ENCODE results near the gene MACROD2. TPM values are rescaled to one million over a fixed set of nuclear protein-coding genes. Genes with fewer than 3 reads are reported as not detected.

Gene MACROD2
- total RNA-seq, 1 experiment from 2014 or later = 3.1 TPM

GRCh38 chr20:16028923-16029322 lies 2033.6 kb downstream of the MACROD2 start:
- no TSS peak for BruUV-seq (replicated peaks)
- peaks cover 30% of the 10 kb centered on the region for H3K27me3 Mint-ChIP-seq (ENCODE audit: insufficient read depth, unreplicated experiment)

DNA sequence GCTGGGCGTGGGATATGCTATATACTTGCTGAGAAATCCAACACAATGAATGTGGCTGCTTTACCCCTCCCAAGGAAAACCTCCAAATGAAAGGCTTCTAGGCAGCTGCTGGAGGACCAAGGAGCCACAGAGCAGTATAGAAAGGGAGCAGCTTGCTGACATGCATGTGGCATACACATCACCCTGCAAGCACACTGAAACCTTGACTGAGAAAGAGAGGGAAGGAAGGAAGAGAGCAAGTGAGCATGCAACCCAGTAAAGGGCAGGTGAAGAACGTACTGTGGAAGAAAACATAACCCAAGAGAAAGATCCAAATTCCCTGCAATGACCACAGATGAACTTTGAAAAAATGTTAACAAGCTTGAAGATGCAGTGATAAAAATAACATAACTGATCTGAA lies 2034.9 kb downstream of the MACROD2 start:
- H3K9me3 Mint-ChIP-seq (ENCODE audit: unreplicated experiment) = no peaks in the 10 kb centered on the region

More at GRCh38 chr20:16028923-16029322, 2033.6 kb downstream of the MACROD2 start:
- DNase-seq (ENCODE audit: unreplicated experiment) = no peak
- no peak overlapping the region for H3K4me3 Mint-ChIP-seq (ENCODE audit: unreplicated experiment)
- intact Hi-C loops (cut with micrococcal nuclease) = no loop called here
- ChIA-PET POLR2A (interaction anchor here (0.6 kb wide), 1 partner anchor 1194 kb away, joined by 3 read pairs; no protein-coding TSS in a partner anchor), CTCF (no interaction called here)
- no peaks in the 10 kb centered on the region for H3K4me1 Mint-ChIP-seq (ENCODE audit: insufficient read depth, unreplicated experiment)
- TF ChIP-seq CTCF (IDR thresholded peaks at IDR 0.05; ENCODE audit: unreplicated experiment) = no peak
- H3K27ac Mint-ChIP-seq (ENCODE audit: low read depth, unreplicated experiment) = no peak overlapping the region
- no peaks in the 10 kb centered on the region for H3K36me3 Mint-ChIP-seq (ENCODE audit: insufficient read depth, unreplicated experiment)
- H3K9me3 Mint-ChIP-seq (ENCODE audit: unreplicated experiment) = no peaks in the 10 kb centered on the region

GRCh38 chr20:16035576-16035975 lies 2040.3 kb downstream of the MACROD2 start:
- intact Hi-C loops (cut with micrococcal nuclease) = no loop called here
- Mint-ChIP-seq H3K27me3 (ENCODE audit: insufficient read depth, unreplicated experiment) (peaks cover 18% of the 10 kb centered on the region), H3K36me3 (ENCODE audit: insufficient read depth, unreplicated experiment) (no peaks in the 10 kb centered on the region), H3K27ac (ENCODE audit: low read depth, unreplicated experiment) (no peak overlapping the region), H3K9me3 (ENCODE audit: unreplicated experiment) (no peaks in the 10 kb centered on the region), H3K4me3 (ENCODE audit: unreplicated experiment) (no peak overlapping the region), H3K4me1 (ENCODE audit: insufficient read depth, unreplicated experiment) (no peaks in the 10 kb centered on the region)
- no peak for TF ChIP-seq CTCF (IDR thresholded peaks at IDR 0.05; ENCODE audit: unreplicated experiment)
- ChIA-PET CTCF (no interaction called here), POLR2A (no interaction called here)
- BruUV-seq (replicated peaks) = no TSS peak
- no peak for DNase-seq (ENCODE audit: unreplicated experiment)

More for the DNA sequence above, 2034.9 kb downstream of the MACROD2 start:
- ChIA-PET CTCF (no interaction called here), POLR2A (no interaction called here)
- H3K36me3 Mint-ChIP-seq (ENCODE audit: insufficient read depth, unreplicated experiment) = no peaks in the 10 kb centered on the region
- TF ChIP-seq CTCF (IDR thresholded peaks at IDR 0.05; ENCODE audit: unreplicated experiment) = no peak
- no peak overlapping the region for H3K4me3 Mint-ChIP-seq (ENCODE audit: unreplicated experiment)
- BruUV-seq (replicated peaks) = no TSS peak
- peaks cover 30% of the 10 kb centered on the region for H3K27me3 Mint-ChIP-seq (ENCODE audit: insufficient read depth, unreplicated experiment)
- intact Hi-C loops (cut with micrococcal nuclease) = no loop called here
- no peaks in the 10 kb centered on the region for H3K4me1 Mint-ChIP-seq (ENCODE audit: insufficient read depth, unreplicated experiment)
- DNase-seq (ENCODE audit: unreplicated experiment) = no peak
- no peak overlapping the region for H3K27ac Mint-ChIP-seq (ENCODE audit: low read depth, unreplicated experiment)

DNA sequence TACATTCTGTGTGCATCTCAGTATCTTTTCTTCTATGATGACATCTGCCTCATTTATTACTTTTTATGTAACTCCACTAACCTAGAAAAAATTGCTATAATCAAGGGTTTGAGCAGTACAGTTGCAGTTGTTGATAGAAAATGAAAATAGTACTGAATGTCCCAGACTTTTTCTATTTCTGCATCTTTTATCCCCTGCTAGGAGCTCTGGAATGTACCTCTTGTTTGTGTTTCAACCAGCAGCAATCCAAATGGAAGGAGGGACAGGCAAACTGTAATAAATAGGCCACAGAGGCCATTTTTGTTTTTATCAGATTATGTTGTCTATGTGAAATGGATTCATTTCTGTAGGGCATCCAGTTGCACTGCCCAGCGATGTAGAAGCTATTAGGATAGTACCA lies 2041.0 kb downstream of the MACROD2 start:
- no peak overlapping the region for H3K4me3 Mint-ChIP-seq (ENCODE audit: unreplicated experiment)
- H3K27ac Mint-ChIP-seq (ENCODE audit: low read depth, unreplicated experiment) = no peak overlapping the region
- BruUV-seq (replicated peaks) = no TSS peak
- peaks cover 11% of the 10 kb centered on the region for H3K27me3 Mint-ChIP-seq (ENCODE audit: insufficient read depth, unreplicated experiment)
- no peaks in the 10 kb centered on the region for H3K36me3 Mint-ChIP-seq (ENCODE audit: insufficient read depth, unreplicated experiment)
- TF ChIP-seq CTCF (IDR thresholded peaks at IDR 0.05; ENCODE audit: unreplicated experiment) = no peak
- no peaks in the 10 kb centered on the region for H3K9me3 Mint-ChIP-seq (ENCODE audit: unreplicated experiment)
- no peaks in the 10 kb centered on the region for H3K4me1 Mint-ChIP-seq (ENCODE audit: insufficient read depth, unreplicated experiment)
- ChIA-PET POLR2A (no interaction called here), CTCF (no interaction called here)
- no peak for DNase-seq (ENCODE audit: unreplicated experiment)
- intact Hi-C loops (cut with micrococcal nuclease) = no loop called here

Measured in MCF 10A (cell line).